Fibroblast of mammary gland (primary cell): ENCODE measurements around the gene TMEM163.

ENCODE experiments used
- DNase-seq: peaks from one replicate; pipeline ENCODE4 v3.0.0-alpha.2; 2010; ENCODE audit warnings: low read depth
- H3K4me3 ChIP-seq: 2 replicates; pipeline ENCODE4 v1.5.1; 2011; ENCODE audit warnings: low read depth, mild to moderate bottlenecking, low read length, moderate library complexity; ENCODE audit not compliant: control insufficient read depth
- CTCF ChIP-seq: conservative IDR thresholded peaks from 2 replicates; pipeline ENCODE4 v1.5.1; 2011; ENCODE audit warnings: low read depth, low read length, inconsistent platforms; ENCODE audit not compliant: control insufficient read depth, insufficient read depth

The TMEM163 gene

GRCh38 chr2:134433979-134434378 lies 284.8 kb downstream of the TMEM163 start:
- DNase-seq: no peak
- TF ChIP-seq CTCF: no peak
- no peak overlapping the region for H3K4me3 ChIP-seq

GRCh38 chr2:134433469-134433868 lies 285.3 kb downstream of the TMEM163 start:
- H3K4me3 ChIP-seq: no peak overlapping the region
- no peak for DNase-seq
- no peak for TF ChIP-seq CTCF

- H3K4me3 ChIP-seq: no peak overlapping the region
- no peak for DNase-seq
- no peak for TF ChIP-seq CTCF
Observed at GRCh38 chr2:134432435-134432883, 286.3 kb downstream of the TMEM163 start.

- DNase-seq: no peak
- no peak for TF ChIP-seq CTCF
- no peak overlapping the region for H3K4me3 ChIP-seq
Observed at GRCh38 chr2:134431838-134432434, 286.9 kb downstream of the TMEM163 start.

- no peak for DNase-seq
- no peak for TF ChIP-seq CTCF
- H3K4me3 ChIP-seq: no peak overlapping the region
Observed at GRCh38 chr2:134429886-134430285, 288.9 kb downstream of the TMEM163 start.

GRCh38 chr2:134426721-134427120 lies 292.1 kb downstream of the TMEM163 start:
- H3K4me3 ChIP-seq: no peak overlapping the region
- no peak for DNase-seq
- TF ChIP-seq CTCF: no peak
